ENCODE measurements around the gene GIGYF2. TPM values are rescaled to one million over a fixed set of nuclear protein-coding genes. Genes with fewer than 3 reads are reported as not detected.

GIGYF2 gene
- polyA plus RNA-seq, 1 donor (not counting 4 experiments of a cell fraction or from before 2014, with no cell fraction given): 35.5 TPM

GRCh38 chr2:232721882-232722281 is 24.8 kb downstream of the GIGYF2 start:
- Histone ChIP-seq H3K4me2 (ENCODE audit: control insufficient read depth, extremely low read depth, insufficient read depth, low read depth, low read length) (no peak overlapping the region), H4K20me1 (ENCODE audit: control insufficient read depth, extremely low read depth, insufficient read depth, low read length) (peaks cover 7% of the 10 kb centered on the region), H3K4me1 (ENCODE audit: control insufficient read depth, extremely low read depth, insufficient read depth, low read length) (no peaks in the 10 kb centered on the region), H3K27ac (ENCODE audit: control insufficient read depth, insufficient read depth, low read length) (no peak overlapping the region), H3K9ac (ENCODE audit: control insufficient read depth, extremely low read depth, insufficient read depth, low read length) (no peak overlapping the region), H3K9me1 (ENCODE audit: control insufficient read depth, extremely low read depth, insufficient read depth, low read length) (no peaks in the 10 kb centered on the region), H3K4me3 (ENCODE audit: control insufficient read depth in 2 of 3, extremely low read depth in 1 of 3, insufficient read depth in 2 of 3, low read depth in 1 of 3, low read length in 3 of 3) (no peak overlapping the region), H3K36me3 (ENCODE audit: control insufficient read depth in 2 of 2, extremely low read depth in 1 of 2, insufficient read depth in 2 of 2, low read length in 2 of 2) (peaks cover 10 to 11% of the 10 kb centered on the region in 2 experiments), H3K9me3 (ENCODE audit: control insufficient read depth, low read depth, low read length) (no peaks in the 10 kb centered on the region), H3K27me3 (ENCODE audit: control insufficient read depth, extremely low read depth, insufficient read depth, low read length) (no peaks in the 10 kb centered on the region), H3K79me2 (ENCODE audit: control insufficient read depth, insufficient read depth, low read length) (peaks cover 73% of the 10 kb centered on the region), H2AFZ (ENCODE audit: control insufficient read depth, low read length) (no peak overlapping the region)
- dilution Hi-C loops (cut with MboI; ENCODE audit: extremely low pct_ligation_motif_present, low sequenced_read_pairs): no loop called here
- DNase-seq (ENCODE audit: low read depth, low spot score): no peak
- TF ChIP-seq EZH2 (IDR thresholded peaks at IDR 0.05; ENCODE audit: low read length) (no peak), CTCF (optimal IDR thresholded peaks at IDR 0.05 in 1 of 3, IDR thresholded peaks at IDR 0.05 in 1 of 3, conservative IDR thresholded peaks at IDR 0.05 in 1 of 3; ENCODE audit: extremely low read depth in 1 of 3, insufficient read depth in 2 of 3, low read length in 3 of 3) (no peak)
- no peak for FAIRE-seq

GRCh38 chr2:232723027-232723426 is 25.9 kb downstream of the GIGYF2 start:
- Histone ChIP-seq H3K27me3 (ENCODE audit: control insufficient read depth, extremely low read depth, insufficient read depth, low read length) (no peaks in the 10 kb centered on the region), H3K9me1 (ENCODE audit: control insufficient read depth, extremely low read depth, insufficient read depth, low read length) (no peaks in the 10 kb centered on the region), H3K9me3 (ENCODE audit: control insufficient read depth, low read depth, low read length) (no peaks in the 10 kb centered on the region), H3K4me1 (ENCODE audit: control insufficient read depth, extremely low read depth, insufficient read depth, low read length) (no peaks in the 10 kb centered on the region), H3K36me3 (ENCODE audit: control insufficient read depth in 2 of 2, extremely low read depth in 1 of 2, insufficient read depth in 2 of 2, low read length in 2 of 2) (peaks cover 9 to 10% of the 10 kb centered on the region in 2 experiments), H3K4me3 (ENCODE audit: control insufficient read depth in 2 of 3, extremely low read depth in 1 of 3, insufficient read depth in 2 of 3, low read depth in 1 of 3, low read length in 3 of 3) (no peak overlapping the region), H3K4me2 (ENCODE audit: control insufficient read depth, extremely low read depth, insufficient read depth, low read depth, low read length) (no peak overlapping the region), H2AFZ (ENCODE audit: control insufficient read depth, low read length) (no peak overlapping the region), H3K9ac (ENCODE audit: control insufficient read depth, extremely low read depth, insufficient read depth, low read length) (no peak overlapping the region), H3K27ac (ENCODE audit: control insufficient read depth, insufficient read depth, low read length) (no peak overlapping the region), H4K20me1 (ENCODE audit: control insufficient read depth, extremely low read depth, insufficient read depth, low read length) (peaks cover 7% of the 10 kb centered on the region), H3K79me2 (ENCODE audit: control insufficient read depth, insufficient read depth, low read length) (peaks cover 69% of the 10 kb centered on the region)
- FAIRE-seq (no peak), DNase-seq (ENCODE audit: low read depth, low spot score) (no peak)
- TF ChIP-seq EZH2 (IDR thresholded peaks at IDR 0.05; ENCODE audit: low read length) (no peak), CTCF (optimal IDR thresholded peaks at IDR 0.05 in 1 of 3, IDR thresholded peaks at IDR 0.05 in 1 of 3, conservative IDR thresholded peaks at IDR 0.05 in 1 of 3; ENCODE audit: extremely low read depth in 1 of 3, insufficient read depth in 2 of 3, low read length in 3 of 3) (no peak)
- dilution Hi-C loops (cut with MboI; ENCODE audit: extremely low pct_ligation_motif_present, low sequenced_read_pairs): no loop called here
